A673 (cell line): ENCODE results near the gene MXD3. TPM values are rescaled to one million over a fixed set of nuclear protein-coding genes. Genes with fewer than 3 reads are reported as not detected.

Experiments
- BruUV-seq: library from RNA; stranded (reverse); fragments of 400-500 nt; replicated peaks from 2 replicates; lab custom pipeline; 2021; lab: Mats Ljungman, UMichigan
- CTCF ChIA-PET: fragments of 300-600 bp; sonication (Branson Sonifier 250); formaldehyde crosslinking; loops from one replicate; lab custom pipeline; 2022; ENCODE audit warnings: antibody characterized with exemption; lab: Charles Lee
- POLR2A ChIA-PET: fragments of 300-600 bp; sonication (Branson Sonifier 250); formaldehyde crosslinking; loops from one replicate; lab custom pipeline; 2022; ENCODE audit warnings: antibody characterized with exemption; ENCODE audit not compliant: low non-redundant PET; lab: Charles Lee
- DNase-seq: peaks from one replicate; pipeline ENCODE4 v3.0.0-alpha.2; 2015; ENCODE audit warnings: low spot score
- H3K27ac ChIP-seq: fragments of 200-600 bp; sonication (generic); 2 replicates; pipeline ENCODE4 v1.5.1; 2016; ENCODE audit warnings: mixed run types, low read depth, mild to moderate bottlenecking, mixed read lengths, antibody characterized with exemption, low read length; ENCODE audit not compliant: poor library complexity, severe bottlenecking
- H3K27me3 ChIP-seq: fragments of 200-600 bp; sonication (generic); replicated peaks from 2 replicates; pipeline ENCODE4 v1.6.1; 2017; ENCODE audit warnings: mixed run types, low read depth, mild to moderate bottlenecking, mixed read lengths, antibody characterized with exemption, low read length; ENCODE audit not compliant: insufficient read depth, poor library complexity
- H3K36me3 ChIP-seq: fragments of 200-600 bp; sonication (generic); 2 replicates; pipeline ENCODE4 v1.6.1; 2016; ENCODE audit warnings: mixed run types, mild to moderate bottlenecking, mixed read lengths, antibody characterized with exemption, low read length; ENCODE audit not compliant: insufficient read depth, poor library complexity, severe bottlenecking
- H3K4me1 ChIP-seq: fragments of 200-600 bp; sonication (generic); 2 replicates; pipeline ENCODE4 v1.6.1; 2017; ENCODE audit warnings: mixed run types, mild to moderate bottlenecking, mixed read lengths, antibody characterized with exemption, low read length; ENCODE audit not compliant: insufficient read depth, poor library complexity, severe bottlenecking
- H3K4me3 ChIP-seq: fragments of 200-600 bp; sonication (generic); 2 replicates; pipeline ENCODE4 v1.5.1; 2016; ENCODE audit warnings: low read depth, mixed run types, mild to moderate bottlenecking, mixed read lengths, low read length; ENCODE audit not compliant: poor library complexity, severe bottlenecking
- H3K9me3 ChIP-seq: fragments of 200-600 bp; sonication (generic); 2 replicates; pipeline ENCODE4 v1.6.1; 2016; ENCODE audit warnings: mixed run types, low read depth, mild to moderate bottlenecking, mixed read lengths, antibody characterized with exemption, low read length; ENCODE audit not compliant: poor library complexity, severe bottlenecking
- EZH2 ChIP-seq: fragments of 200-600 bp; sonication (generic); IDR thresholded peaks from 2 replicates; pipeline ENCODE4 v1.6.1; 2017; ENCODE audit warnings: borderline replicate concordance, low read depth, mild to moderate bottlenecking, mixed read lengths, antibody characterized with exemption, low read length; ENCODE audit not compliant: poor library complexity, severe bottlenecking
- intact Hi-C: fragments of 100-400 bp; cut with micrococcal nuclease; formaldehyde crosslinking; loops from one replicate; pipeline ENCODE4 v1.10.0; 2022; ENCODE audit not compliant: unreplicated experiment
- total RNA-seq: library from RNA; stranded (reverse); gene quantifications from 2 replicates; pipeline ENCODE4 v1.2.3, GENCODE V29; 2021
- TF ChIP-seq, protein P1 (sequence below): fragments of 300-800, 200-600 bp; sonication (generic); conservative IDR thresholded peaks from 2 replicates; pipeline ENCODE4 v1.5.1; 2017; ENCODE audit warnings: low read depth, mild to moderate bottlenecking, antibody characterized with exemption, low read length, moderate library complexity, mixed read lengths

Gene MXD3
- total RNA-seq, 1 experiment from 2014 or later, result 15.1 TPM

DNA sequence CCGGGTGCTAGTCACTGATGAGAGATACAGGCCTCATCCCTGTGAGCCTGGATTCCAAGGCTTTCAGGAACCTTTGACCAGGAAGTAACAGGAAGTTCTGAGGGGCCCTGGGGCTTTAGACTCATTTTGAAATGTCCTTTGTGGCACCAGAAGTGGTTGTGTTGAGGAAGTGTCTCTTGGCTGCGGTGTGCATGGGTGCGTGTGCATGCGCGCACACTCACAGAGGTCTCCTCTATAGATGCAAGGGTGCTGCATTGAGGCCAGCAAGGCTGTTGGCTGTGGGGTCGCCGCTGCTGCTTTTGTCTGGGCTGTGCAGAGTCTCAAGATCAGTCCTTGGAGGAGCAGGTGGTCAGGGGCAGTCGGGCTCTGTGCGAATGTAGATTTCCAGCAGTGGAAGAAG is 15.8 kb downstream of the MXD3 start:
- BruUV-seq, result no TSS peak
- intact Hi-C loops, result no loop called here
- H3K4me1 ChIP-seq, result peaks cover 10% of the 10 kb centered on the region
- H3K4me3 ChIP-seq, result no peak overlapping the region
- H3K36me3 ChIP-seq, result peaks cover 34% of the 10 kb centered on the region
- POLR2A ChIA-PET, result no interaction called here
- no peak overlapping the region for H3K27ac ChIP-seq
- no peaks in the 10 kb centered on the region for H3K9me3 ChIP-seq
- no peak for DNase-seq
- CTCF ChIA-PET, result no interaction called here
- H3K27me3 ChIP-seq, result no peaks in the 10 kb centered on the region
- no peak for TF ChIP-seq EZH2
- TF ChIP-seq, protein P1, sequence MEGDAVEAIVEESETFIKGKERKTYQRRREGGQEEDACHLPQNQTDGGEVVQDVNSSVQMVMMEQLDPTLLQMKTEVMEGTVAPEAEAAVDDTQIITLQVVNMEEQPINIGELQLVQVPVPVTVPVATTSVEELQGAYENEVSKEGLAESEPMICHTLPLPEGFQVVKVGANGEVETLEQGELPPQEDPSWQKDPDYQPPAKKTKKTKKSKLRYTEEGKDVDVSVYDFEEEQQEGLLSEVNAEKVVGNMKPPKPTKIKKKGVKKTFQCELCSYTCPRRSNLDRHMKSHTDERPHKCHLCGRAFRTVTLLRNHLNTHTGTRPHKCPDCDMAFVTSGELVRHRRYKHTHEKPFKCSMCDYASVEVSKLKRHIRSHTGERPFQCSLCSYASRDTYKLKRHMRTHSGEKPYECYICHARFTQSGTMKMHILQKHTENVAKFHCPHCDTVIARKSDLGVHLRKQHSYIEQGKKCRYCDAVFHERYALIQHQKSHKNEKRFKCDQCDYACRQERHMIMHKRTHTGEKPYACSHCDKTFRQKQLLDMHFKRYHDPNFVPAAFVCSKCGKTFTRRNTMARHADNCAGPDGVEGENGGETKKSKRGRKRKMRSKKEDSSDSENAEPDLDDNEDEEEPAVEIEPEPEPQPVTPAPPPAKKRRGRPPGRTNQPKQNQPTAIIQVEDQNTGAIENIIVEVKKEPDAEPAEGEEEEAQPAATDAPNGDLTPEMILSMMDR, result no peak

DNA sequence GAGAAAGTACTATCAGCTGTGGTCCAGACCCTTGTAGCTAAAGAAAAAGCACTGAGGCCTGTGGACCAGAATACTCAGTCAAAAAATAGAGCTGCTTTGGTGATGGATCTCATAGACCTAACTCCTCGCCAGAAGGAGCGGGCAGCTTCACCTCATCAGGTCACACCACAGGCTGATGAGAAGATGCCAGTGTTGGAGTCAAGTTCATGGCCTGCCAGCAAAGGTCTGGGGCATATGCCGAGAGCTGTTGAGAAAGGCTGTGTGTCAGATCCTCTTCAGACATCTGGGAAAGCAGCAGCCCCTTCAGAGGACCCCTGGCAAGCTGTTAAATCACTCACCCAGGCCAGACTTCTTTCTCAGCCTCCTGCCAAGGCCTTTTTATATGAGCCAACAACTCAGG is 17.1 kb downstream of the MXD3 start:
- BruUV-seq, result no TSS peak
- intact Hi-C loops, result no loop called here
- H3K27me3 ChIP-seq, result no peaks in the 10 kb centered on the region
- H3K9me3 ChIP-seq, result no peaks in the 10 kb centered on the region
- DNase-seq, result no peak
- H3K4me3 ChIP-seq, result no peak overlapping the region
- H3K27ac ChIP-seq, result no peak overlapping the region
- ChIA-PET CTCF (no interaction called here), POLR2A (no interaction called here)
- peaks cover 34% of the 10 kb centered on the region for H3K36me3 ChIP-seq
- TF ChIP-seq, protein P1, result no peak
- TF ChIP-seq EZH2, result no peak
- H3K4me1 ChIP-seq, result no peaks in the 10 kb centered on the region

DNA sequence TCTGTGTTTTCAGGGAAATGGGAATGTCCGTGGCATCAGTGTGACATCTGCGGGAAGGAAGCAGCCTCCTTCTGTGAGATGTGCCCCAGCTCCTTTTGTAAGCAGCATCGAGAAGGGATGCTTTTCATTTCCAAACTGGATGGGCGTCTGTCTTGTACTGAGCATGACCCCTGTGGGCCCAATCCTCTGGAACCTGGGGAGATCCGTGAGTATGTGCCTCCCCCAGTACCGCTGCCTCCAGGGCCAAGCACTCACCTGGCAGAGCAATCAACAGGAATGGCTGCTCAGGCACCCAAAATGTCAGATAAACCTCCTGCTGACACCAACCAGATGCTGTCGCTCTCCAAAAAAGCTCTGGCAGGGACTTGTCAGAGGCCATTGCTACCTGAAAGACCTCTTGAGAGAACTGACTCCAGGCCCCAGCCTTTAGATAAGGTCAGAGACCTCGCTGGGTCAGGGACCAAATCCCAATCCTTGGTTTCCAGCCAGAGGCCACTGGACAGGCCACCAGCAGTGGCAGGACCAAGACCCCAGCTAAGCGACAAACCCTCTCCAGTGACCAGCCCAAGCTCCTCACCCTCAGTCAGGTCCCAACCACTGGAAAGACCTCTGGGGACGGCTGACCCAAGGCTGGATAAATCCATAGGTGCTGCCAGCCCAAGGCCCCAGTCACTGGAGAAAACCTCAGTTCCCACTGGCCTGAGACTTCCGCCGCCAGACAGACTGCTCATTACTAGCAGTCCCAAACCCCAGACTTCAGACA is 17.7 kb downstream of the MXD3 start:
- H3K36me3 ChIP-seq, result peaks cover 34% of the 10 kb centered on the region
- CTCF ChIA-PET, result no interaction called here
- POLR2A ChIA-PET, result no interaction called here
- no peak for TF ChIP-seq EZH2
- TF ChIP-seq, protein P1, result no peak
- H3K27me3 ChIP-seq, result no peaks in the 10 kb centered on the region
- H3K9me3 ChIP-seq, result no peaks in the 10 kb centered on the region
- DNase-seq, result no peak
- no peak overlapping the region for H3K4me3 ChIP-seq
- intact Hi-C loops, result no loop called here
- no peaks in the 10 kb centered on the region for H3K4me1 ChIP-seq
- no TSS peak for BruUV-seq
- H3K27ac ChIP-seq, result no peak overlapping the region
